ENCODE measurements around the gene HOXB5.

DNA sequence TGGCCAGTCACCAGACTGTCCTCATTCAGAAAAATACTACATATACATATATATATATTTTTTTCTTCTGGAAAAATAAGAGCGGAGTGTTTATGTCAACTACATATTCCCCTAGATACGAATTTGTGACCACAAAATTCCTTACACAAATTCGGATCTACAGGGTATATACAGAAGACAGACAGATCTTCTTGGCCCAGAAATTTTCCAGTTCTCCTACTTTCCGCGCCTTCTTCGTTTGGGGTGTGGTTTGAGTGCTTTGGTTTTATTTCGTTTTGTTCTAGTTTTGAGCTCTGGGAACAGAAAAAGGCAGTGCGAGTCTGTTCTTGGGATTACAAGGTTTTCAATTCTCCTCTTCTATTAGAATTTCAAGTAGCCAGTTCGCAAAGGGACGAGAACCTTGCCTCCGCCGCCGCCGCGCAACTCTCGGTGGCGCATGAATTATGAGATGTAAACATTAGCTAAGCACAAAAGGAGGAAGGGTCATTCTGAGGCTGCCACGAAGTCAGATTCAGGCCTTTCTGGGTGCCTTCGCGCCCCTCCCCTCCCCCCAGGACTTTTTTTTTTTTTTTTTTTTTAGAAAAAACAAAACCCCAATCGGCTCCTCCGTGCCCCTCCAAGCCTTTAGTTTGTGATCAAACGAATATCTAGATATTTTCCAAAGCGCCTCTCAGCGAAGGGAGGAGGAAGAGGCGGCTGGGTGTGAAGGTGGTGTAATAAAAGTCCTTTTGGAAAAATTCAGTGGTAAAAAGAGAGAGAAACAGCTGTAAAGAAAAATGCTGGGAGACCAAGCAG is 13.6 kb downstream of the HOXB5 start:
- TF ChIP-seq EZH2 (IDR thresholded peaks at IDR 0.05; ENCODE audit: borderline replicate concordance, low read depth, low read length, severe bottlenecking), result no peak
- TF ChIP-seq, protein P1, sequence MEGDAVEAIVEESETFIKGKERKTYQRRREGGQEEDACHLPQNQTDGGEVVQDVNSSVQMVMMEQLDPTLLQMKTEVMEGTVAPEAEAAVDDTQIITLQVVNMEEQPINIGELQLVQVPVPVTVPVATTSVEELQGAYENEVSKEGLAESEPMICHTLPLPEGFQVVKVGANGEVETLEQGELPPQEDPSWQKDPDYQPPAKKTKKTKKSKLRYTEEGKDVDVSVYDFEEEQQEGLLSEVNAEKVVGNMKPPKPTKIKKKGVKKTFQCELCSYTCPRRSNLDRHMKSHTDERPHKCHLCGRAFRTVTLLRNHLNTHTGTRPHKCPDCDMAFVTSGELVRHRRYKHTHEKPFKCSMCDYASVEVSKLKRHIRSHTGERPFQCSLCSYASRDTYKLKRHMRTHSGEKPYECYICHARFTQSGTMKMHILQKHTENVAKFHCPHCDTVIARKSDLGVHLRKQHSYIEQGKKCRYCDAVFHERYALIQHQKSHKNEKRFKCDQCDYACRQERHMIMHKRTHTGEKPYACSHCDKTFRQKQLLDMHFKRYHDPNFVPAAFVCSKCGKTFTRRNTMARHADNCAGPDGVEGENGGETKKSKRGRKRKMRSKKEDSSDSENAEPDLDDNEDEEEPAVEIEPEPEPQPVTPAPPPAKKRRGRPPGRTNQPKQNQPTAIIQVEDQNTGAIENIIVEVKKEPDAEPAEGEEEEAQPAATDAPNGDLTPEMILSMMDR (IDR thresholded peaks at IDR 0.05; ENCODE audit: borderline replicate concordance, extremely low read depth, low read length, poor library complexity, severe bottlenecking), result no peak

Data from DND-41 (cell line).